Activated T-cell treated with anti-CD3 and anti-CD28 coated beads, Interleukin-2, amount 50 U/mL, for 1 hour (primary cell): ENCODE measurements around the gene CABLES1.
"Not testable (repeated sequence)": the region's sequence is repeated elsewhere in the genome, so short reads cannot be mapped to it uniquely, and the experiment has no call there.

Source experiments
- DNase-seq: peaks from one replicate; pipeline ENCODE4 v3.0.0-alpha.2; 2020

The CABLES1 gene

DNA sequence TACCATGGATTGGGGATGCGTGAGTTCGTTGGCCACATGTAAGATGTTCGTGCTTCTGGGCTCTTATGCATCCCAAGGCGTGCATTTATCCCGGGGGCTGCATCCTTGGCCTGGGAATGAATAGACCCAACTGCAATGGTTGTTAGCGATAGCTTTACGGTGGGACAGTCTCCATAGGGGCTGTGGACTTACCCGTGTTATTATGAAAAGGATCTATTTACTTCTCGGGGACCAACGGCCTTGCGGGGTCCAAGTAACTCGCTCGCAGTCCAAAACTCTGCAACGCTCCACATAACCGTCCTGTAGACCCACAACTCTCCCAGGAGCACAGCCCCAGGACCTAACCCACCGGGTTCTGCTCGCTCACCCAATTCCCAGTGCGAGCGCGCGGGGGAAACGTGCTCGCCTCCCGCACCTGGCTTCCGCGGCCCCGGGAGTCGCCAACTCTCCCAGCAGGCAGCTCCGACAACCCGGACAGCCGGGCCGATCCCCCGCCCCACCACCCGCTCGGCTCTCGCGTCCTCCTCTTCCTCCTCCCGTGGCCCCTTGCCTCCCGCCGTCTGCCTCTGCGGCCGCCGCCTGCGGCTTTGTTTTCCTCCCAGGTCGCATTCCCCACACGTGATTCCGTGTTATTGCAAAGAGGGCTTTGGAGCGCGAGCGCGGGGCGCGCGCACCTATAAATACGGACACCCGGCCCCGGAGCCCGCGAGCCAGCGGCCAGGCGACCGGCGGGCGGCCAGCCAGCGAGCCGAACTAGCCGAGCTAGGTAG lies at the start of gene CABLES1:
CABLES1 (plus strand) TSS at position 706 of the 770 bp plus-strand sequence. CDS start 278 bp downstream, outside the sequence.
- DNase-seq, result peak; percentile 49

- DNase-seq, result no peak
Measured at GRCh38 chr18:23087352-23087751, 47.9 kb upstream of the CABLES1 start.

DNA sequence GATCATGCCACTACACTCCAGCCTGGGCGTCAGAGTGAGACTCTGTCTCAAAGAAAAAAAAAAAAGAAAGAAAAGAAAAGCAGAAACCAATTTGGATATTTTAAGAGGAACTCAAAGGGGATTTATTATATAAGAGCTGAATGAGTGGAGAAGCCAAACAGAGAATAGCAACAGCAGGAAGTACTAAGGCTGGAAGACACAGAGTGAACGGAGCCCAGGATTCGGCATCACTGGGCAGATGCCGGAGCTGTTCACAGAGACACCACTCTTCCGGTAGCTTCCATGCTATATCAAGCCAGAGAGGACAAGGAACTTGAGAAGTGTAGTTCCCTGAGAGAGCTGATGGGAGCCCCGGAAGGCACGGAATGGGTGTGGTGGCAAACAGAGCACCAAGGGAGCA lies 47.0 kb upstream of the CABLES1 start:
- DNase-seq, result no peak

DNA sequence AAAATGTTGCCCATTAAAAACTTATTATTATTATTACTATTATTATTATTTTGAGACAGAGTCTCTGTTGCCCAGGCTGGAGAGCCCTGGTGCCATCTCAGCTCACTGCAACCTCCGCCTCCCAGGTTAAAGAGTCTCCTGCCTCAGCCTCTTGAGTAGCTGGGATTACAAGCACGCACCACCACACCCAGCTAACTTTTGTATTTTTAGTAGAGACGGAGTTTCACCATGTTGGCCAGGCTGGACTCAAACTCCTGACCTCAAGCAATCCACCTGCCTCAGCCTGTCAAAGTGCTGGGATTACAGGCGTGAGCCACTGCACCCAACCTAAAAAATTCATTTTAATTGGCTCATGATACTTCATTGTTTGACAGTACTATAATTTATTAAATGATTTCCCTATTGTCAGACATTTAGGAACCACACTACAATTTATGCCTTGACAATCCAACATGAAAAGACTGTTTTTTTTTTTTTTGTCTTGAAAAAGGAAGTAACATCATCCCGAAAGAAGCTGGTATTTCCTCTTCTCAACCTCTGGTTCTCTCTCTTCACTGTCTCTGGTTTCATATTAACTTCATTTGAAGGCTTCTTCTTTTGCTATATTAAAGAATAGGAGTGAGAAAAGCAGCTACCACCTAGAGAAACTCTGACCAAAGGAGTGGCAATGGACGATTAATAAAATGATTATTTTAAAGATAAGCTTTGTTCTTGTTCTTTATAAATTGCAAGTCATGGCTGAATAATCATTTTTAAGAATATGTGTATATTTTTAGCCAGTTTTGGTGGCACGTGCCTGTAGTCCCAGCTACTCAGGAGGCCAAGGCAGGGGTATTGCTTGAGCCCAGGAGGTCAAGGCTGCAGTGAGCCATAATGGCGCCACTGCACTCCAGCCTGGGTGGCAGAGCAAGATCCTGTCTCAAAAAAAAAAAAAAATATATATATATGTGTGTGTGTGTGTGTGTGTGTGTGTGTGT lies 44.0 kb upstream of the CABLES1 start:
- not testable (repeated sequence) for DNase-seq

DNA sequence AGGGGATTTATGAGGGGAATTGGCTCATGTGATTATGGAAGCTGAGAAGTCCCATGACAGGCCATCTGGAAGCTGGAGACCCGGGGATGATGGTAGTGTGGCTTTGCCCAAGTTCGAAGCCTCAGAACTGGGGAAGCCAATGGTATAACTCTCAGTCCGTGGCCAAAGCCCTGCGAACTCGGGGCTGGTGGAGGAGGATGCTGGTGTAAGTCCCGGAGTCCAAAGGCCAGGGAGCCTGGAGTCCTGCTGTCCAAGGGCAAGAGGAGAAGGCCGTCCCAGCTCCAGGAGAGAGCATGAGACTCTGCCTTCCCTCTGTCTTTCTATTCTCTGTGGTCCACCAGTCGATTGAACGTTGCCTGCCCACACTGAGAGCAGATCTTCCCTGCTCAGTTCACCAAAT lies 43.2 kb upstream of the CABLES1 start:
- no peak for DNase-seq

GRCh38 chr18:23093130-23093529 lies 42.2 kb upstream of the CABLES1 start:
- DNase-seq, result not testable (repeated sequence)

- no peak for DNase-seq
Measured at GRCh38 chr18:23093772-23094171, 41.5 kb upstream of the CABLES1 start.

DNA sequence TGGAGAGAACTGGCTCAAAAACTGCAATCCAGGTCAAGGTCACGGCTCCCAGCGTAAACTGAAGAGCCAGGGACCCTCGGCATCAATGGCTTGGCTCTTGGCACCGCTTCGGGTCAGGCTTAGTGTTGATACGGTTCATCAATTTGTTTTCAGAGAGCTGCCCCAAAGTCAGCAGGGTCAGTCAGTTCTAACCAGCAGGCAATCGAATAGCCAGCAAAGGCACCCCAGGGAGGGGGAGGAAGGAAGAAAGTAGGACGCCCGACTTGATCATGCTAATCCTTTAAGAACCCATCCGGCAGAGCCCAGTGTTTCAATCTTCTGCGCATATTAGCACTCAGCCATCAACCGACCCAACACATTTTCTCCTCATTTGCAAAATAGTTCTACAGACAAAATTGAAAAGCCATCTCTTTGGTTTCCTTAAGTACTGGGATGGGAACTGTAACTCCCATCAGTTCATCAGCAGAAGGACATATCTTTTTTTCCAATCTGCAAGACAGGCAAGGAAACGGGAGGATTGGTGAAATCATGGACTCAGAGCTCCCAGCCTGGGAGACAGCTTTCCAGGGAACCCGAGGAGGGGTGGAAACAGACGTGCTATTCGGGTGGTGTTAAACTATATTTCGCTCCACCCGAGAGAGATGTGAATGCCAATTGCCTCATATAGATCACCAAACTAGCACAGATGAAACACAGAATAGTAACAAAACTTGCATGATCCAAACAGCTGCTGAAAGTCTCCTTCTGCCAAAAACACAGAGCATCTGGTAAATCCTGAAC lies 40.7 kb upstream of the CABLES1 start:
- DNase-seq, result no peak

DNA sequence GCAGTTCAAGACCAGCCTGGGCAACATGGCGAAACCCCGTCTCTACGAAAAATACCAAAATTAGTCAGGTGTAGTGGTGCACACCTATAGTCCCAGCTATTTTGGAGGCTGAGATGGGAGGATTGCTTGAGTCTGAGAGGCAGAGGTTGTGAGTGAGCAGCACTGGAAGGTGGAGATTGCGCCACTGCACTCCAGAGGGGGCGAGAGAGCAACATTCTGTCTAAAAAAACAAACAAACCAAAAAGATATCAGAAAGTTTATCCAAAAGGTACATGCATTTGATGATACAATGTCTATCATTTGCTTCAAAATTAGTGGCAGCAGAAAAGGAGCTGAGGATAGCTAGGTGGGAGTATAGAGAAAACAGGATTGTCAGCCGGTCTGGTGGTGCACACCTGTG lies 39.8 kb upstream of the CABLES1 start:
- no peak for DNase-seq

GRCh38 chr18:23097016-23097415 lies 38.3 kb upstream of the CABLES1 start:
- not testable (repeated sequence) for DNase-seq

DNA sequence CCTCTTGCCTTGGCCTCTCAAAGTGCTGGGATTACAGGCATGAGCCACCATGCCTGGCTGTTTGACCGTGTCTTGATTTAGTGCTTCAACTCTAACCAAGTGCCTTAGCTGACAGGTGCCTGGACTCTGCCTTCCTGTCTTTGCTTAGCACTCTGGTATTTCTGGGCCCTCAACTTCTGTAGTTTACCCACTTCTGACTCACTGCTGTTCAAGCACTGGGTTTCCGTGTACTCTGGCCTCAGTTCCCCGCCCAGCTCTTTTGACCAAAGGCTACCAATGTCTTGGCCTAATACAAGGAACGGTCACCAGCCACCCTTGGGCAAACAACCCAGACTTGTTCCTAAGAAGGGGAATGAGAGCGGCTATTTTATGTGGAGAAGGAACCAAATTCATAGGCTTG lies 35.7 kb upstream of the CABLES1 start:
- DNase-seq, result no peak

DNA sequence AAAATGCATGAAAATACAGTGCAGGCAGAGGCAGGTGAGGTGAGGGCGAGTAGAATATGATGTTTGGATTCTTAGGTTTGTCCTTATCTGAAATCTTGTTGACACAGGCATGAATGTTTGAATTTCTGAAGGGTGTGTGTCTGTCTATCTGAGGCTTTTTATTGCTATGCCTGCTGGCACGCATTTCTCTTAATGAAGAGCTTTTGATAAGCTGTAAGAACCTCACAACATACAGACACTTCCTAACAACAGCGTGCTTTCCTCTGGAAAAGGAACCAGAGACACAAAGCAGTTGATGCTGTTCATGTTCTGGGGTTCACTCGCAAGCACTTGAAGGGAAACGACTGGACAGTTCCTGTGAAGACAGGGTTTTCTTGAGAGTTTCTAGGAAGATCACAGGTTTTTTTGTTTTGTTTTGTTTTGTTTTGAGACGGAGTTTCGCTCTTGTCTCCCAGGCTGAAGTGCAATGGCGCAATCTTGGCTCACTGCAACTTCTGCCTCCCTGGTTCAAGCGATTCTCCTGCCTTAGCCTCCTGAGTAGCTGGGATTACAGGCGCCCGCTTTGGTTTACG lies 33.3 kb upstream of the CABLES1 start:
- DNase-seq, result no peak

DNA sequence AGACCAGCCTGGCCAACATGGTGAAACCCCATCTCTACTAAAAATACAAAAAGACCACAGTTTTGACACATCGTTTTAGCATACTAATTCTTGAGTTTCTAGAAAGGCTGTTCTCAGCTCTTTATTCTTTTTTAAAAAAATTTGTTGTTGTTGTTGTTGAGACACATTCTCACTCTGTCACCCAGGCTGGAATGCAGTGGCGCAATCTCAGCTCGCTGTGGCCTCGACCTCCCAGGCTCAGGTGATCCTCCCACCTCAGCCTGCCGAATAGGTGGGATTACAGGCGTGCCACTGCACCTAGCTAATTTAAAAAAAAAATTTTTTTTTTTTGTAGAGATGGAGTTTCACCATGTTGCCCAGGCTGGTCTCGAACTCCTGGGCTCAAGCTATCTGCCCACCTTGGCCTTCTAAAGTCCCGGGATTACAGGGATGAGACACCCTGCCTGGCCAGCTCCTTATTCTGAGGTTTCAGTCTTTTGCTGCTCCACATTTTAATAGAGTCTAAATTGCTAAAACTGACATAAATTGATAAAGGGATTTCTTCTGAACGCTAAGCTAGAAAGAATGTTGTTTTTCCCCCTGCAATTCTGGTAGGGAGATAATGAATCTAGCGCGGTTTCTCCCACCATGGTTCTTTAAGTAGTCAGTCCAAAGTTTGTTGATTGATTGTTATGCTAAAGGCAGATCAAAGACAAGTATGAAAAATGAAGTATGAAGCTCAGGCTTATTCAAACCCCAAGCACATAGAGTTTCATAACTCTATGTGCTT lies 32.6 kb upstream of the CABLES1 start:
- no peak for DNase-seq

DNA sequence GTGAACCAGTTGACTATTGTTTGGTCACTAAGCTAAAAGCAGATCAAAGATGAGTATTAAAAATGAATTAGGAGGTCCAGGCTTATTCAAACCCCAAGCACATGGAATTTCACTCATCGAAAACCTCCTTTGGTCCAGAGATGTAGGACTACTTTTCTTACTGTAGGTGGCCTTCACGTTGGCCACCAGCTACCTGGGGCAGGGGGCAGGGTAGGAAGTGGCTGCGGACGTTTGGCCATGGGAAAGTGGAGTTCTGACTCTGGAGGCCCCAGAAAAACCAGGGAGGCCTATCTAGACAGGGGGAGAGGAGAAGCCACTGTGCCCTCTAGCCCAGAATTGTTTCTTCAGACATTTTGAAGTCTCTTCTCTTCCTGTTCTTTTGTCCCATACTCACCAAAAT lies 31.8 kb upstream of the CABLES1 start:
- DNase-seq, result no peak

- no peak for DNase-seq
Measured at GRCh38 chr18:23105030-23105429, 30.3 kb upstream of the CABLES1 start.

- no peak for DNase-seq
Measured at GRCh38 chr18:23105581-23106219, 29.6 kb upstream of the CABLES1 start.

- DNase-seq, result no peak
Measured at GRCh38 chr18:23106575-23106974, 28.7 kb upstream of the CABLES1 start.

DNA sequence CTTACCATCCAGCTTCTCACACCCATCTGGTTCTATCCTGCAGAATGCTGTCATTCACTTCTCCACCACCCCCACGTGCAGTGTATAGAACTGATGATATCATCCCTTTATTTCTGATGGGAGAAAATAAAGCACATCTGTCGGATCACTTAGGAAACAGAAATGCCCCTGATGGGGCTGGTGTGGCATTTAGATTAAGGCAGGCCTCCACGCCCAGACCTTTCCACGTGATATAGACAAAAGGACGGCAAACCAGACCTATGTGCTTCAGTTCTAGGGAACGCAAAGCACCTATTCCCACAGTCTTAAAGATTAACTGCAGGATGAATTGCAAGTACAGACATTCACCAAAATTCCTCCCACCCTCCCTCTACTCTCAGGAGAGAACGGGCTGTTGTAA lies 27.6 kb upstream of the CABLES1 start:
- no peak for DNase-seq

DNA sequence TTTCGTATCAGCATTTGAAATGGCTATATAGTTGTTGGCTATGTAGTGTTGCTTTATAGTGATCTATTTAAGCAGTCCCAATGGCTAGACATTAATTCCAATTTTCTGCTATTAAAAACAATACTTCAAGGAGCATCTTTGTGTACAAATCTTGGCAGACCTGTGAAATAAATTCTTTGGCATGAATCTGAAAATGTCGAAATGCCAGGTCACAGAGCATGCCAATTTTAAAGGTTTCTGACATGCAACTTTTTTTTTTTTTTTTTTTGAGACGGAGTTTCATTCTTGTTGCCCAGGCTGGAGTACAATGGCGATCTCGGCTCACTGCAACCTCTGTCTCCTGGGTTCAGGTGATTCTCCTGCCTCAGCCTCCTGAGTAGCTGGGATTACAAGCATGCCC lies 26.8 kb upstream of the CABLES1 start:
- DNase-seq, result no peak

DNA sequence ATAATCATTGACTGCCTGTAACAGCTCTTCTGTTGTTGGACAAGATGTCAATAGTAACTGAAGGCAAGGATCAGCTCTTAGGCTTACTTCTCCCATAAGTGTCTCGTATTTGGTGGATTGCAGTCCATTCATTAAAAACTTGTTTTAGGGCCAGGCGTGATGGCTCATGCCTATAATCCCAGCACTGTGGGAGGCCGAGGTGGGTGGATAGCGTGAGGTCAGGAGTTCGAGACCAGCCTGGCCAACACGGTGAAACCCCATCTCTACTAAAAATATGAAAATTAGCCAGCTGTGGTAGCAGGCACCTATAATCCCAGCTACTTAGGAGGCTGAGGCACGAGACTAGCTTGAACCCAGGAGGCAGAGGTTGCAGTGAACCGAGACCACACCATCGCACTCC lies 26.1 kb upstream of the CABLES1 start:
- not testable (repeated sequence) for DNase-seq

GRCh38 chr18:23113576-23113975 lies 21.7 kb upstream of the CABLES1 start:
- no peak for DNase-seq
